ENCODE results near the gene HLA-DQA1.
A peak's percentile ranks its signal among the peaks of the same experiment; 100 is the strongest.

Gene HLA-DQA1

DNA sequence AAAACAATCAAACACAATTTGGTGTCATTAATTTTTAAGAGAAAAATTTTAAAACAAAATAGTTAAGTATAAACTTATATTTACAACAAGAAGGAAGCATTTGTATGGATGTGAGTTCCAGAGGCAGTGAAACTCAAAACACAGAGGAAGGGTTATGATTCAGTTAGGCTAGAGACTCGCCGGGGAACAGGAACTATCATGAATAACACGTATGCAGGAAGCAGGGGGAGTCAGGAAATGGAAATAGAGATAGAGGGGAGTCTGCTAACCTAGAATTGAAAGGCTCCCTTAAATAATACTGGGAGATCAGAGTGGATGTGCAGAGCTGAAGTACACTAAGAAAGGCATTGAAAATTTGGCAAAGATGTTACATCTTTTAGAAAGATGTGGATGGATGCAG lies 33.3 kb upstream of the HLA-DQA1 start:
- TF ChIP-seq, protein P1, sequence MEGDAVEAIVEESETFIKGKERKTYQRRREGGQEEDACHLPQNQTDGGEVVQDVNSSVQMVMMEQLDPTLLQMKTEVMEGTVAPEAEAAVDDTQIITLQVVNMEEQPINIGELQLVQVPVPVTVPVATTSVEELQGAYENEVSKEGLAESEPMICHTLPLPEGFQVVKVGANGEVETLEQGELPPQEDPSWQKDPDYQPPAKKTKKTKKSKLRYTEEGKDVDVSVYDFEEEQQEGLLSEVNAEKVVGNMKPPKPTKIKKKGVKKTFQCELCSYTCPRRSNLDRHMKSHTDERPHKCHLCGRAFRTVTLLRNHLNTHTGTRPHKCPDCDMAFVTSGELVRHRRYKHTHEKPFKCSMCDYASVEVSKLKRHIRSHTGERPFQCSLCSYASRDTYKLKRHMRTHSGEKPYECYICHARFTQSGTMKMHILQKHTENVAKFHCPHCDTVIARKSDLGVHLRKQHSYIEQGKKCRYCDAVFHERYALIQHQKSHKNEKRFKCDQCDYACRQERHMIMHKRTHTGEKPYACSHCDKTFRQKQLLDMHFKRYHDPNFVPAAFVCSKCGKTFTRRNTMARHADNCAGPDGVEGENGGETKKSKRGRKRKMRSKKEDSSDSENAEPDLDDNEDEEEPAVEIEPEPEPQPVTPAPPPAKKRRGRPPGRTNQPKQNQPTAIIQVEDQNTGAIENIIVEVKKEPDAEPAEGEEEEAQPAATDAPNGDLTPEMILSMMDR (IDR thresholded peaks at IDR 0.05; ENCODE audit: low read depth, low read length), result no peak
- DNase-seq (ENCODE audit: extremely low read depth, low read depth), result no peak

DNA sequence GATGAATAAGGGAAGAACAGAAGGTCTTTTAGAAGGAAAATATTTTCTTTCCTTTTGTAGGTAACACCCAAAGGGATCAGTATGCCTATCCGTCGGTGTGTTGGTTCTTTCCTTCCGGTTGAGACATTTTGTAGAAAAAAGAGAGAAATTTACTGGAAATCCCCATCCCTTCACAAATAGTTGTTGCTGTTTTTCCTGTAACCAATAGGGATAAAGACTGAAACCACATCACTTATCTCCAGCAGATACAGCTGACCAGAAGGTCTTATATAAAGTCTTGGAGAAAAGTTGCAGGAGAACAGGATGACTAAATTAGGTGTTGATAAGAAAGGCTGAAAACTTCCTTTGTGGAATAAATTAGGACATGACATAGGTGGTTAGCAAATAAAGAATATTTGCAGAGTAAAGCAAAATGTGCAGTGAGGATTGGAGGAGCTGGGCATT lies 32.8 kb upstream of the HLA-DQA1 start:
- no peak for DNase-seq (ENCODE audit: extremely low read depth, low read depth)

DNA sequence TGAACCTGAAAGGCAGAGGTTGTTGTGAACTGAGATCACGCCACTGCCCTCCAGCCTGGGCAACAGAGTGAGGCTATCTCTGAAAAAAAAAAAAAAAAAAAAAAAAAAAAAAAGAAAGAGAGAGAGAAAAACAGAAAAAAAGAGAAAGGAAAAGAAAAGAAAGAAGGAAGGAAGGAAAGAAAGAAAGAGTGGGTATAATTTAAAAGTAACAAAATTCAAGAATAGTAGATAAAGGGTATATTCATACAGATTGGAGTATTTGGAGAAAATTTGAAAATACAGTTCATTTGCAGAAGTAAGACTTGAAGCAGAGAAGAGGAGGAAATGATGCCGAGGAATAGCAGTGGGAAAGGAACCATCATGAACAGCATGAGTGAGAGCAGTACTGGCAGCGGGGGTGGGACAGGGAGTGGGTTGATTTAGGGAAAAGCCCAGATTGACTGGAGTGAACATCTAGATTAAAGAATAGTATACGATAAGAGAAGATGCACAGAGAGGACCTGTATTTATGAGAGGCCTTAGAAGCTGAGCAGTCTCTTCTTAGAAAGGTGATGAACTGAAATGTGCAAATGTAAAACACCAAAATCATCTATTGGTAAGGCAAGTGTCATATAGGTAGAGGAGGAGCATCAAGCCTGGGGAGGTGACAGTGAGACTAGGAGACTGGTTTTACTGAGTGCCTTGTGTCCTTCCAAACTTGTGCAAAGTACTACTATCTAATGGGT lies 29.8 kb upstream of the HLA-DQA1 start:
- TF ChIP-seq, protein P1 (IDR thresholded peaks at IDR 0.05; ENCODE audit: low read depth, low read length), result no peak
- DNase-seq (ENCODE audit: extremely low read depth, low read depth), result no peak

More for the DNA sequence above, 32.8 kb upstream of the HLA-DQA1 start:
- TF ChIP-seq, protein P1 (IDR thresholded peaks at IDR 0.05; ENCODE audit: low read depth, low read length), result no peak

DNA sequence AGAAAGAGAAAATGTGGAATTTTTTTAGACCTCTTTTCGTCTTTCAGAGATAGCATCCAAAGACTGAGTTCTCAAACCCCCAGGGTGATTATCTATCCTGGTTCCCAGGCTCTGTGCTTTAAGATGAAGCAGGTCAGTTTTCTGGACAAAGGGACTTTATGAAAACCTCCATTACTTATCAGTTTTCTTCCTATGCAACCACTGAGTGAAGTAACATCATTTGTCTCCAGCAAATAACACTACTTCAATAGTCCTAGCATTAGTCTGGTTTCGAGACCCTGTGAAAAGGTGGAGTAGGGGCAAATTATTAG lies 29.3 kb upstream of the HLA-DQA1 start:
- DNase-seq (ENCODE audit: extremely low read depth, low read depth), result no peak
- TF ChIP-seq, protein P1 (IDR thresholded peaks at IDR 0.05; ENCODE audit: low read depth, low read length), result no peak

DNA sequence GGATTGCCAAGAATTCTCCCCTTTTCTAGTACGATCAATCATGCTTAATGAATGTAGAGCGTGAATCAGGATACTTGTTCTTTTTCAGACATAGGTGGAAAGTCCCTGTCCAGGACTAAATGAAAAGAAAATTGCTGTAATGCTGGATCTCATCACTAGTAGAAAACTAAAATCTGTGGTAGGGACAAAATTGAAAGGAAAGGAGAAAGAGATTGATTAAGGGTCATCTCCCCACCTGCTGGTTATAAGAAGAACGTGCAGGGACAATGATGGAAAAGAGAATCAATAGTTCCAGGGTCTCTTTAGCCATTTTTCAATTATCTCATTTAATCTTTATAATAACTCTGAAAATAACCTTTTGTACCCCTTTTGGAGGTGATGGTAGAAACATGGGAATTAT lies 28.8 kb upstream of the HLA-DQA1 start:
- TF ChIP-seq, protein P1 (IDR thresholded peaks at IDR 0.05; ENCODE audit: low read depth, low read length), result no peak

DNA sequence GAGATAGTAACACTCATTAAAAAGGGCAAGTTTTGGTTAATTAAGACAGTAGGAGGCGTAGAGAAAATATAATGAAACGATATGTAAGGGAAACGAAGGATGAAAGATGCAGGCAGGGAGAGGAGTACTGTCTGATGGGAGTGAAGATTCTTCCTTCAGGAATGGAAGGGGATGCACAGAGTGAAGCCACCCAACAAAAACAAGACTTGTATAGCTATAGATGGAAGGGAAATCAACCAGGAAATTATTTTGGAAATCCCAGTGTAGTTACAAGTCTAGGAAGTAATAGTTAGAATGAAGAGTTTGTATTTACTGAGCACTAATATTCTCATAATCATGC lies 27.8 kb upstream of the HLA-DQA1 start:
- TF ChIP-seq, protein P1 (IDR thresholded peaks at IDR 0.05; ENCODE audit: low read depth, low read length), result no peak
- DNase-seq (ENCODE audit: extremely low read depth, low read depth), result no peak

More for the DNA sequence above, 28.8 kb upstream of the HLA-DQA1 start:
- no peak for DNase-seq (ENCODE audit: extremely low read depth, low read depth)

DNA sequence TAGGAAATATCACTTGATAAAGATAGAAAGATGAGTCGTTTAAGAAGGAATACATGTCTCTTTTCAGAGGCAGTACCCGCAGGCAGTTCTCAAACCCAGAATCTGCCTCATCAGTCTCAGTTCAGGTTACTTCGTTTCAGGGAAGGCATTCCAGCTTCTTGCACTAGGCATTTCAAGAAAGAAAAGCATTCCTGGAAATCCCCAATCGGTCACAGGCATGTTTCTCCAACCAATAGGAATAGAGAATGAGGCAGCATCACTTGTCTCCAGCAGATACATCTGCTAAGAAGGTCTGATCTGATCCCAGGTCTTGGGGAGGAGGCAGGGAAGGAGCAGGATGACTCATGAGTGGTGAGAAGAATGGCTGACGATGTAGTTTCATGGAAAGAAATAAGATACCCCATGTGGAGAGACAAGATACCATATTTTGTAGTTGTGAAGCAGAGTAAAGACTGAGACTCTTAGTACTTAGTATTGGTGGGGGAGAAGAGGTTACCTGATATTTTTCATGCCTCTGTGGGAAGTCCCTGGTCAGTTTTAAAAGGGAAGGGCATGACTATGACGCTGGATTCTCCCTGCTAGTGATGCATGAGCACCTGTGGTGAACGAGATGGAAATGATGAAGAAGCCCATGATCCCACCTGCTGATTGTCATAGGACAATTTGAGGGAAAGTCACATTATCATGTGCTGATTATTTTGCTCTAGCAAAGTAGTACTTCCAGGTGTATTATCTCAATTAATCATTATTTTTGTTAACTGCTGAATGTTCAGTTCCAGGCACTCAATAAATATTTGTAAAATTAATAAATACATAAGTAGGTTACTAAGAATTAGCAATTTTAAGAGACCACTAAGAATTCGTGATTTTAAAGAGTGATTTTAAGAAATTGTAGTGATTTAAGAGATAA lies 27.2 kb upstream of the HLA-DQA1 start:
- peak; percentile 75 for DNase-seq (ENCODE audit: extremely low read depth, low read depth)
- TF ChIP-seq, protein P1 (IDR thresholded peaks at IDR 0.05; ENCODE audit: low read depth, low read length), result no peak
